LNCaP clone FGC (cell line): ENCODE measurements around the gene NAT10.
"Not testable (repeated sequence)": the region's sequence is repeated elsewhere in the genome, so short reads cannot be mapped to it uniquely, and the experiment has no call there.

ENCODE experiments used
- DNase-seq: peaks from one replicate; pipeline ENCODE4 v3.0.0-alpha.2; 2011; ENCODE audit warnings: low read depth
- H3K4me3 ChIP-seq: 2 replicates; pipeline ENCODE4 v1.5.1; 2011; ENCODE audit warnings: mild to moderate bottlenecking, low read depth, low read length, control low read depth
- CTCF ChIP-seq: IDR thresholded peaks from 2 replicates; pipeline ENCODE4 v1.5.1; 2012; ENCODE audit warnings: mild to moderate bottlenecking; ENCODE audit not compliant: control insufficient read depth, insufficient read depth; ENCODE audit errors: extremely low read depth

Gene NAT10

GRCh38 chr11:34068111-34068510 is 37.3 kb upstream of the NAT10 start:
- TF ChIP-seq CTCF, result no peak
- no peak overlapping the region for H3K4me3 ChIP-seq
- DNase-seq, result no peak

- H3K4me3 ChIP-seq, DNase-seq: not testable (repeated sequence)
Measured at GRCh38 chr11:34071306-34071705, 34.1 kb upstream of the NAT10 start.

GRCh38 chr11:34072041-34072440 is 33.4 kb upstream of the NAT10 start:
- no peak overlapping the region for H3K4me3 ChIP-seq
- no peak for TF ChIP-seq CTCF
- DNase-seq, result no peak

- no peak for DNase-seq
- no peak overlapping the region for H3K4me3 ChIP-seq
- no peak for TF ChIP-seq CTCF
Measured at GRCh38 chr11:34072832-34073231, 32.6 kb upstream of the NAT10 start.

- no peak overlapping the region for H3K4me3 ChIP-seq
- DNase-seq, result no peak
- TF ChIP-seq CTCF, result no peak
Measured at GRCh38 chr11:34074391-34074790, 31.0 kb upstream of the NAT10 start.

- H3K4me3 ChIP-seq, result no peak overlapping the region
- TF ChIP-seq CTCF, result no peak
- DNase-seq, result no peak
Measured at GRCh38 chr11:34075178-34075820, 30.1 kb upstream of the NAT10 start.

- TF ChIP-seq CTCF, result no peak
- H3K4me3 ChIP-seq, result no peak overlapping the region
- no peak for DNase-seq
Measured at GRCh38 chr11:34080609-34081008, 24.8 kb upstream of the NAT10 start.

GRCh38 chr11:34084637-34085036 is 20.8 kb upstream of the NAT10 start:
- H3K4me3 ChIP-seq, result no peak overlapping the region
- TF ChIP-seq CTCF, result no peak
- no peak for DNase-seq
